Stimulated activated CD4-positive, alpha-beta T cell treated with anti-CD3 and anti-CD28 coated beads, Interleukin-12 subunit alpha, Interleukin-12 subunit beta, amount 100 ng/mL, for 4 hours (primary cell): ENCODE measurements around the gene BCL7C.

Experiments used
- DNase-seq: peaks from one replicate; pipeline ENCODE4 v3.0.0-alpha.2; 2020

The BCL7C gene

DNA sequence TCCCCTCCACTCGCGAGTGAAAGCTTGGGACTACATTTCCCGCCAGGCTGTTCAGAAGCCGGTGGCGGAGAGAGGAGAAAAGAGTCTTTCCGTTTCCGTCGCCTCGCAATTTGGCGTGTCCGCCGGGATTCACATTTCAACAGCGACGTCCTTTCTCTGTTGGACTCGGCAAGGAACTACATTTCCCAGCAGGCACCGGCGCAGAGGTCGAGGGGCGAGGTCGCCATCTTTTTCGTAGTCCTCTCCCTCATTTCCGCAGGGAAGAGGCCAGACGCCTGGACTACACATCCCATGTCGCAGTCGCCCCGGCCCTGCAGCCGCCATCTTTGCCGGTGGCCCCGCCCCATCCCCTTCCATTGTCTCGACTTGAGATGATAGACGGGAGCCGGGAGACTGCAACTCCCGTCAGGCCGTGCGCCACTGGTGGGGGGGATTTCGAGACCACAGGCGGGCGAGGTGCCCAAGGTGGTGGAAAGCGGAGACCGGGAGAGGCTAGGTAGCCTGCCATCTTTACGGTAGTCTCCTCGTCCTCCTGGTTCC lies 28.6 kb upstream of the BCL7C start:
- peak; percentile 98 for DNase-seq

GRCh38 chr16:30921748-30922419 lies 28.0 kb upstream of the BCL7C start:
- DNase-seq, result peak; percentile 87

DNA sequence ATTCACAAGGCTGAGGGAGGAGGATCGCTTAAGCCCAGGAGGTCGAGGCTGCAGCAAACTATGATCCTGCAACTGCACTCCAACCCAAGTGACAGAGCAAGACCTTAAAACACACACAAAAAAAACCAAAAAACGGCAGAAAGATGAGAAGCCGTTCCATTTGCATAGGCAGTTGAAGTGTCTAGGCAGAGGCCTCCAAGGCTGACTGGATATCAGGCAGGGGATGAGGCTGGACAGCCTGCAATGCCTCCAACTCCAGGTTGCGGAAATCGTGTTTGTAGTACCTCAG lies 27.5 kb upstream of the BCL7C start:
- DNase-seq, result no peak

- no peak for DNase-seq
Measured at GRCh38 chr16:30920891-30921290, 27.0 kb upstream of the BCL7C start.

DNA sequence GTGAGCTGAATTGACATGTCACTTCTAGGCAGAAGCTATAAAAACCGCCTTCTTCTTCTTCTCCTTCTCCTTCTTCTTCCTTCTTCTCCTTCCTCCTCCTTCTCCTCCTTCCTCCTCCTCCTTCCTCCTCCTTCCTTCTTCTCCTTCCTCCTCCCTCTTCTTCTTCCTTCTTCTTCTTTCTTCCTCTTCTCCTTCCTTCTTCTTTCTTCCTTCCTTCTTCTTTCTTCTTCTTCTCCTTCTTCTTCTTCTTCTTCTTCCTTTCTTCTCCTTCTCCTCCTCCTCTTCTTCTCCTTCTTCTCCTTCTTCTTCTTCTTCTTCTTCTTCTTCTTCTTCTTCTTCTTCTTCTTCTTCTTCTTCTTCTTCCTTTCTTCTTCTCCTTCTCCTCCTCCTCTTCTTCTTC lies 24.7 kb upstream of the BCL7C start:
- no peak for DNase-seq

GRCh38 chr16:30914830-30915229 lies 21.0 kb upstream of the BCL7C start:
- DNase-seq, result no peak

GRCh38 chr16:30912794-30913412 lies 19.0 kb upstream of the BCL7C start:
- DNase-seq, result no peak

DNA sequence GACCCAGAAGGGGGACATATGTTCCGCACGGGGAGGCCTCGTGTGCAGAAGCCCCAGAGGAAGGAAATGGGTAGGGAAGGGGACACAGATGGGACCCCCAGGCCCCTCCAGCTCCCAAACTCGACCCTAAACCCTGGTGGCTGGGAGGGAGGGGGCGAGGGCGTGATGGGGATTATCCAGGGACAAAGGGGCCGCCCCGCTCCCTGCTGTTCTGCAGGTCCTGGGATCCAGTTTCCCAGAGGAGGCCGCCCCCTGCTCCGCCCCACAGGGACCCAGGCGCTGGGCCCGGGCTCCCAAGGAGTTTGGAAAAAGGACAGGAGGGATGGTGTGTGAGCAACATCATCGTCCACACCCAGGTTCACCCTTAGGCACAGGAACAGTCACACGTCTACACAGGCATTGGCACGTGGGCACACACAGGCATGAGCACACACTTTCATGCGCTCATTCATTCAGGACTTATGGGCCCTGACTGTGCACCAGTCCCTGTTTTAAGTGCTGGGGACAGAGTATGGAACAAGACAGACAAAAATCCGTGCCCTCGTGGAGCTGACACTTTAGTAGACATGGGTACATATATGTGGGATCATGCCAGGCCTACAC lies 16.7 kb upstream of the BCL7C start:
- DNase-seq, result no peak

- DNase-seq, result no peak
Measured at GRCh38 chr16:30907064-30907463, 13.2 kb upstream of the BCL7C start.

- DNase-seq, result no peak
Measured at GRCh38 chr16:30904114-30904780, 10.4 kb upstream of the BCL7C start.

DNA sequence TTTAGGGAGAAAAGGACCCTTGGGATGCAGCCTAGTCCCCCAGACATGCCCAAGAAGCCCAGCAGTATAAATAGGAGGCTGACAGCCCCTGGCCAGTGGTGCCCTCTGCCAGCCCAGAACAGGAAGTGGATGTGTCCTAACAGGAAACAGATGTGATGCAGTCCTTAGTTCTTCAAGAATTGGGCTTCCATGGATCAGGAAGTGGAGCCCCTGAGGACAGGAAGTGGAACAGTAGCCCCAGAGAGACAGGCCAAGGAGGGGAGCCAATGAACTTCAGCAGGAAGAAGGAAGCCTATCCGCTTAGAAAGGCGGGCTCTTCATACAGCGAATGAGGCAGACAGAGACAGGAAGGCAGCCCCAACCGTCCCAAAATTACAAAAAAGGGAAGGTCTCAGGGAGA lies 9.7 kb upstream of the BCL7C start:
- no peak for DNase-seq

- no peak for DNase-seq
Measured at GRCh38 chr16:30903002-30903401, 9.1 kb upstream of the BCL7C start.

DNA sequence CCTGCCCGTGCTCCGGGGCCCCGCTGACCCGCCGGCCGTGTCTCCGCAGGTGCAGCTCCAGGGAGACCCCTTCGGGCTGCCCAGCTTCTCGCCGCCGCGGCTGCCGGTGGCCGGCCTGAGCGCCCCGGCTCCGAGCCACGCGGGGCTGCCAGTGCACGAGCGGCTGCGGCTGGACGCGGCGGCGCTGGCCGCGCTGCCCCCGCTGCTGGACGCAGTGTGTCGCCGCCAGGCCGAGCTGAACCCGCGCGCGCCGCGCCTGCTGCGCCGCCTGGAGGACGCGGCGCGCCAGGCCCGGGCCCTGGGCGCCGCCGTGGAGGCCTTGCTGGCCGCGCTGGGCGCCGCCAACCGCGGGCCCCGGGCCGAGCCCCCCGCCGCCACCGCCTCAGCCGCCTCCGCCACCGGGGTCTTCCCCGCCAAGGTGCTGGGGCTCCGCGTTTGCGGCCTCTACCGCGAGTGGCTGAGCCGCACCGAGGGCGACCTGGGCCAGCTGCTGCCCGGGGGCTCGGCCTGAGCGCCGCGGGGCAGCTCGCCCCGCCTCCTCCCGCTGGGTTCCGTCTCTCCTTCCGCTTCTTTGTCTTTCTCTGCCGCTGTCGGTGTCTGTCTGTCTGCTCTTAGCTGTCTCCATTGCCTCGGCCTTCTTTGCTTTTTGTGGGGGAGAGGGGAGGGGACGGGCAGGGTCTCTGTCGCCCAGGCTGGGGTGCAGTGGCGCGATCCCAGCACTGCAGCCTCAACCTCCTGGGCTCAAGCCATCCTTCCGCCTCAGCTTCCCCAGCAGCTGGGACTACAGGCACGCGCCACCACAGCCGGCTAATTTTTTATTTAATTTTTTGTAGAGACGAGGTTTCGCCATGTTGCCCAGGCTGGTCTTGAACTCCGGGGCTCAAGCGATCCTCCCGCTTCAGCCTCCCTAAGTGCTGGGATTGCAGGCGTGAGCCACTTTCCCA lies 8.4 kb upstream of the BCL7C start:
- peak; percentile 62 for DNase-seq

DNA sequence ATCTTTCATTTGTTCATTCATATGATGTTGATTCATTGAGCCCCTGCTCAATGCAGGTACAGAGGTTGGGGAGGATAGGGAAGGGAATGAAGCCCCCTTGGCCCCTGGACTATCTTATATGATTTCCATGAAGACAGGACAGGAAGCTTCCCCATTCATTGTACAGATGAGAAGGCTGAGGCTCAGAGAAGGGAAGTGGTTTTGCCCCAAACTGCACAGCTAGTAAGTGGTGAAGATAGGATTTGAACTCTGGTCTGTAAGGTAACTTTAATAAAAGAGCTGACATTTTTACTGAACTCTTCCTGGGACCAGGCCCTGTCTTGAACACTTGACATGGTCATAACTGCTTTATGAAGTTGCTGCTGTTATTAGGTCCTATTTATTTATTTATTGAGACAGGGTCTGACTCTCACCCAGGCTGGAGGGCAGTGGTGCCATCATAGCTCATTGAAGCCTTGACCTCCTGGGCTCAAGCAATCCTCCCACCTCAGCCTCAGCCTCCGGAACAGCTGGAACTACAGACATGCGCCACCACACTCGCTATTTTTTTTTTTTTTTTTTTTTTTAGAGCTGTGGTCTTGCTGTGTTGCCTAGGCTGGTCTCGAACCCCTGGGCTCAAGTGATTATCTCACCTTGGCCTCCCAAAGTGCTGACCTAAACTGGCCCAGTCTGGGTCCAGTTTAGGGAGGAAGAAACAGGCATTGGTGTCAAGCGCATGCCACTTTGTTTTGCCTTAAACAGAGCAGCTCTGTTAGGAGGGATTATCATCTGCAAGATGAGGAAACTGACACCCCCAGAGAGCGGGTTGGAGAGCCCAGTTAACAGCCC lies 7.5 kb upstream of the BCL7C start:
- DNase-seq, result no peak

DNA sequence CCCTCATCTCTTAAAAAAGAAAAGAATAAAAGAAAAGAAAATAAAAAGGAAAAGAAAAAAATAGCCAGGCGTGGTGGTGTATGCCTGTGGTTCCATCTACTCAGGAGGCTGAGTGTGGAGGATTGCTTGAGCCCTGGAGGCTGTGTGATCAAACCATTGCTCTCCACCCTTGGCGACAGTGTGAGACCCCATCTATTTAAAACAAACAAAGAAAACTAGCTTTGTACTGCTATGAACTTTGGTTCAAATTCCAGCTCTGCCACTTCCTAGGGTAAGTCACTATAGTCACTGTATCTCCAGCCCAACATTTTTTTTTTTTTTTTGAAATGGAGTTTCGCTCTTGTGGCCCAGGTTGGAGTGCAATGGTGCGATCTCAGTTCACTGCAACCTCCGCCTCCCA lies 6.7 kb upstream of the BCL7C start:
- DNase-seq, result no peak

DNA sequence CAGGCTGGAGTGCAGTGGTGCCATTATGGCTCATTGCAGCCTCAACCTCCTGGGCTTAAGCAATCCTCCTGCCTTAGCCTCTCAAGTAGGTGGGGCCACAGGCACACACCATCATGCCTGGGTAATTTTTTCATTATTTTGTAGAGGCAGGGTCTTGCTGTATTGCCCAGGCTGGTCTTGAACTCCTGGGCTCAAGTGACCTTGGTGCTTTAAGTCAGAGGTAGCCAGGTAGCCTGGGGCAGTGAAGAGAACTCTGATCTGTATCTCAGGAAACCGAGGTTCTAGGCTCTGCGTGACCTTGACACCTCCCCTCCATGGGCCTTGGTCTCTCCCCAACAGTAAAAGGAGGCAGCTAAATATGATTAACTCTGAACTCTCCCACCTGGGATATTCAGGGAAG lies 5.9 kb upstream of the BCL7C start:
- no peak for DNase-seq

- peak; percentile 82 for DNase-seq
Measured at GRCh38 chr16:30896889-30897733, 3.2 kb upstream of the BCL7C start.

DNA sequence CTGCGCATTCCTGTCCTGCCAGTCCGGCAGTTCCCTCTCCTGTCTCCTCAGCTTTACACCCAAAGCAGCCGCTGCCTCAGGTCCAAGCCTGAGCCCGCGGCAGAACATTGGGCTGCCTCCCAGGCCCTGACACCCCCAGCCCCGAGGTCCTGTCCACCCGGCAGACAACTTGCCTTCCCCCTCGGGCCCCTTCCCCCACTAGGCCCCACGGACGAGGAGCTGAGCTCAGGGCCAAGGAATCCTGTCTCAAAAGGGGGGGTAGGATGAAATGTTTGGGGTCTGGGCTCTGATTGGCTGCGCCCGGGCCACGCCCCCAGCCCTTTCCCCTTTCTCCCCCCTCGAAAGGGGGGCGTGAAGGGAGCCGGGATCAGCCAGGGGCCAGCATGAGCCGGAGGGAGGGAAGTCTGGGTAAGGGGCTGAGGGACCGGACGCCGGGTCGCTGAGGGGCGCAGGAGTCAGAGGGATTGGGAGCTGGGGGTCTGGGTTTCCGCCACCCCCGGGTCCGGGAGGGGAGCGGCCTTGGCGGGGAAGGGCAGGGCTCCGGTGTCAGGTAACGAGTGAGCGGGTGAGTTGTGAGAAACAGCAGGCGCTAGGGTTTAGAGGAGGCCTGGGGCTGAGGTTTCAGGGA lies 2.5 kb upstream of the BCL7C start, which contains the start of gene CTF1:
TSS of gene CTF1 (plus strand) at position 354 of the 628 bp plus-strand sequence. CDS start at position 384, 30 bp downstream.
- DNase-seq, result no peak

- no peak for DNase-seq
Measured at GRCh38 chr16:30895627-30896260, 1.9 kb upstream of the BCL7C start.
